NCI-H2107 (cell line): ENCODE measurements around the gene CELF5.

Experiments
- DNase-seq: peaks from one replicate; lab custom pipeline; 2025; lab: John Stamatoyannopoulos, UW

Gene CELF5

DNA sequence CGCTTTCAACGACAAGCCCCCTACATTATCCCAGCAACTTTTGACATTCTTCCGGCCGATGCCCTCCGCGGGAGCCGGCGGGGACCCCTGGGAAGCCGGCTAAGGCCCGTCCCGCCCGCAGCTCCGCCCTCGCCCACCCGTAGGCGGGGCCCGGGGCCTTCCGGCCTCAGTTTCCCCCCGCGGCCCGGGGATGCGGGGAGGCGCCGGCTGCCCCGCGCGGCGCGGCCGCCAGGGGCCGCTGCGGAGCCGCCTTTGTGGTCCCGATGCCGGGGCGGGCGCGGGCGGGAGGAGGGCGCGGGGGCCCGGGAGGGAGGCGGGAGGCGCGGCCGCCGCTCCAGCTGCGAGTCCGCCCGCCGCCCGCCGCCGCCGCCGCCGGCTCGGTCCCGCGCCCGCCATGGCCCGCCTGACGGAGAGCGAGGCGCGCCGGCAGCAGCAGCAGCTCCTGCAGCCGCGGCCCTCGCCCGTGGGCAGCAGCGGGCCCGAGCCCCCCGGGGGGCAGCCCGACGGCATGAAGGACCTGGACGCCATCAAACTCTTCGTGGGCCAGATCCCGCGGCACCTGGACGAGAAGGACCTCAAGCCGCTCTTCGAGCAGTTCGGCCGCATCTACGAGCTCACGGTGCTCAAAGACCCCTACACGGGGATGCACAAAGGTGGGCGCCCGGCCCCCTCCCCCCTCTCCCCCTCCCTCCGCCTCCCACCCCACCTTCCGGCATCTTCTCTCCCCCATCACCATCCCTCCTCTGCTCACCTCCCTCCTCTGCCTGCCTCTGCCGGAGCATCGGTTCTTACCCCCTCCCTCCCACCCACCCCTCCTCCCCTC is at the start of gene CELF5:
TSS of gene CELF5 (plus strand) at position 316 of the 823 bp plus-strand sequence. CDS start at position 395, 79 bp downstream.
- DNase-seq, result peak; percentile 24

DNA sequence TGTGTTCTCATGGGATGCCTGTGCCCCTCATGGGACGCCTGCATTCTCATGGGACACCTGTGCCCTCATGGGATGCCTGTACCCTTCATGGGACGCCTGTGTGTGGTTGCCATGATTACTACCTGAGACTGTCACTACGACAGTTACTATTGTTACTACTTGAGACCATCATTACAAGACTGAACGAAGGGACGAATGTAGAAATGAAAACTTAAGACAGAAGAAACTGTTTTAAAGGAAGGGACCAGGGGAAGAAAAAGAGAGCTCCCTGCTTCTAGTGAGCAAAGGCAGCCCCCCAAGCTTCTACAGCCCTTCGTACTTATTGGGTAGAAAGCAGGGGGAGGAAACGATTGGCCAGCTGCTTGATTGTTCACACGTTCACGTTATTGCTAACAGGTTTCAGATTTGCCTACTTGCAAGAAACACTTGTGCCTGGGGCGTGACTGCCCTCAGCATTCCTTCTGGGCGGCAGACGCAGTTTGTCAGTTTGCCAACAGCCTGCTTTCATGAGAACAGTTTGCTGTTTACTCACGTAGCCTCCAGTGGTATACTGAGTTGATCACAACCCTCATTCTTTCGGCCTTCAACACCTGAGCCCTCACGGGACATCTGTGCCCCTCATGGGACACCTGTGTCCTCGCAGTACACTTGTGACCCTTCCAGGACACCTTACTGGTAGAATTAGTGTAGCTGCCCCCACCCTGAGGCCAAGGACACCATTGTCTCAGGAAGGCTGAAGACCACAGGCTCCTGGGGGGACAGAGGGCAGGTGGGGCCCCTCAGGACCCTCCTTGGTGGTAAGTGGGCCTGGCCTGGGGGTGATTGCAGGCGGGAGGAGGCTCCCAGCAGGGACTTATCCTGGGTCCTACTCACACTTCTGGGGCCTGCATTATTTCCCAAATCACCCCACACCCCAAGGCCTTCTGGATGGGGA is 48.4 kb upstream of the CELF5 start:
- no peak for DNase-seq

DNA sequence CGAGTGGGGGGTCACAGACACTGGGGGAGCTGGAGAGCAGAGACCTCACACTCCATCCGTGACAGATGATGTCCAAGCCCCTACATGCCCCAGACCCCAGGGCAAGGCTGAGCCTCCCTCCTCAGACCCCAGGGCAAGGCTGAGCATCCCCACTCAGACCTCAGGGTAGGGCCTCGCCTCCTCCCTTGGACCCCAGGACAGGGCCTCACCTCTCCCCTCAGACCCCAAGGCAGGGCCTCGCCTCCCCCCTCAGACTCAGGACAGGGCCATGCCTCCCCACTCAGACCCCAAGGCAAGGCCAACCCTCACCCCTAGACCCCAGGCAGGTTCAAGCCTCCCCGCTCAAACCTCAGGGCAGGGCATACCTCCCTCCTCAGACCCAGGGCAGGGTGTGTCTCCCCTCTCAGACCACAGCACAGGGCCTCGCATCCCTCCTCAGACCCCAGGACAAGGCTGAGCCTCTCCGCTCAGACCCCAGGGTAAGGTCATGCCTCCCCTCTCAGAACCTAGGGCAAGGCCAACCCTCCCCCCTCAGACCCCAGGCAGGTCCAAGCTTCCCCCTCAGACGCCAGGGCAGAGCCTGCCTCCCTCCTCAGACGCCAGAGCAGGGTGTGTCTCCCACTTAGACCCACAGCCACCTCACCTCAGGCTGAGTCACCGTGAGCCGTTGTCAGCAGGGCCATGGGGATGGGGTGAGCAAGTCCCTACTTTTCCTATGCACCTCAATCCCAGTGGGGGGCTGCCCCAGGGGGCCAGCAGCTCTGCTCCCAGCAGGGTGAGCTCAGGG is 47.6 kb upstream of the CELF5 start:
- no peak for DNase-seq

DNA sequence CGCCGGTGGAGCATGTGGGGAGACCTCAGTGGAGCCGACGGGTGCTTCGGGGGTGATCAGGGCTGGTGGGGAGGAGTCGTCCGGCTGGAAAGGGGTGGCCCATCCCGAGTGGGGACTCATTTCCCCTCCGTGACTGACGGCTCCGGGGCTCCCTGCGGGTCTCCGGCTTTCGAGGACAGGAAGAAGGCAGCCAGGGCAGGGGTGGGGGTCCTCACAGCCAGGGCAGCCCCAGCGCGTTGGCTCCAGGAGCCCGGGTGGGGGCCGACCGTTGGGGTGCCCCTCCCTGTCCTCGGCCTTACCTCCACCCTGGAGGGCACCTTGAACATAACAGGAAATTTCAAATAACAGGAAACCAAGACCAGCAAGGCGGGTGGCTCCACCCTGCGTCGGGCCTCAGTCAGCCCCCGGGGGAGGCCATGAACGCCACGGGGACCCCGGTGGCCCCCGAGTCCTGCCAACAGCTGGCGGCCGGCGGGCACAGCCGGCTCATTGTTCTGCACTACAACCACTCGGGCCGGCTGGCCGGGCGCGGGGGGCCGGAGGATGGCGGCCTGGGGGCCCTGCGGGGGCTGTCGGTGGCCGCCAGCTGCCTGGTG is 46.0 kb upstream of the CELF5 start, which contains the start of gene S1PR4:
TSS of gene S1PR4 (plus strand) at position 393 of the 596 bp plus-strand sequence. CDS start at position 417, 24 bp downstream.
- no peak for DNase-seq

GRCh38 chr19:3178973-3179738 is 45.3 kb upstream of the CELF5 start:
- no peak for DNase-seq

- no peak for DNase-seq
These were observed 44.6 kb upstream of the CELF5 start for GRCh38 chr19:3179739-3180293.

- no peak for DNase-seq
These were observed 40.5 kb upstream of the CELF5 start for GRCh38 chr19:3183721-3184641.

- DNase-seq, result no peak
These were observed 39.5 kb upstream of the CELF5 start for GRCh38 chr19:3184847-3185460.

DNA sequence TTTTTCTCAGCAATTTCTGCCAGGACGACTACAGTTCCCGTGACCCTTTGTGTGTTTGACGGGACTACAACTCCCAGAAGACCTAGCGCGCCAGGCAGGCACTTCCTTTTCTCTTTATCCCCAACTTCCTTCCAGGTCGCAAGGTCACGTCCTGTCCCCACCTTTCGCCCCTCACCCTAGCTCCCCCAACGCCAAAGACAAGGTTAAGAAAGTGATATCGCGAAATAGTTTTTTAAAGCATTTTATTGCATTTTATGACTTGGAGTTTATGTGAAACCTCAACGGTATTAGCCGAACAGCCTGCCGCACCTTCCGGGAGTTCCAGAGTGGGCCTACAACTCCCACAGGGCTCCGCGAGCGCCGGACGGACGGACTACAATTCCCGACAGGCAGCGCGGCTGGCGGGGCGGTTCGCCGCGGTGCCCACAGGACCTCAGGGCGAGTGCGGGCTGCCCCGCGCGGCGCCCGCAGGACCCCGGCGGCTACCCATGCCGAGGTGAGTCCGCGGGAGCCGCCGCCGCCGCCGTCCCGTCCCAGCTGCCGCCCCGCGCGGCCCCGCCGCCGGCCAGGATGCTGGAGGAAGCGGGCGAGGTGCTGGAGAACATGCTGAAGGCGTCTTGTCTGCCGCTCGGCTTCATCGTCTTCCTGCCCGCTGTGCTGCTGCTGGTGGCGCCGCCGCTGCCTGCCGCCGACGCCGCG is 38.9 kb upstream of the CELF5 start, which contains the start of gene NCLN:
TSS of gene NCLN (plus strand) at position 470 of the 699 bp plus-strand sequence. CDS start at position 571, 101 bp downstream.
- peak; percentile 87 for DNase-seq

DNA sequence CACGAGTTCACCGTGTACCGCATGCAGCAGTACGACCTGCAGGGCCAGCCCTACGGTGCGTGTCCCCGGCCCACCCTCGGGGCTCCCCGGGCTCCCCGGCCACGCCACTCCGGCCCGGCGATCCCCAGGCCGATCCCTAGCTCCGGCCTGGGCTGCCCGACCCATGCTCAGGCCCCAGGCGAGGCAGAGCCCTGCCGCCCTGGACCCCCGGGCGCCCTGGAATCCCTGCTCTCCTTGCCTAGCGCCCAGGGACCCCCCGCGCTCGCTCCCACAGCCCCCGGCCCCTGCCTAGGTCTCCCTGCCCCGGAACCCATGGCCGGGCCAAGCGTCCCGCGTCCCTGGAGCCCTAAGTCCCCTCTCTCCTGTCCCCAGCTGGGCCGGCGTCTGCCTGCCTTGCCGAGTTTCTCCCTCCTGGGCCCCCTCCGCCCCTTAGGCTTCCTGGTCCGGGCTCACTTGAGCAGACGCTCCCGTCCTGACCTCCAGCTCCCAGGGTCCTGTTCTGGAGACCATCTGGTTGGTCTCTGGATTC is 38.2 kb upstream of the CELF5 start:
- no peak for DNase-seq

- no peak for DNase-seq
These were observed 37.4 kb upstream of the CELF5 start for GRCh38 chr19:3186891-3187661.

- no peak for DNase-seq
These were observed 36.6 kb upstream of the CELF5 start for GRCh38 chr19:3187662-3188511.

GRCh38 chr19:3188627-3189596 is 35.5 kb upstream of the CELF5 start:
- DNase-seq, result no peak

DNA sequence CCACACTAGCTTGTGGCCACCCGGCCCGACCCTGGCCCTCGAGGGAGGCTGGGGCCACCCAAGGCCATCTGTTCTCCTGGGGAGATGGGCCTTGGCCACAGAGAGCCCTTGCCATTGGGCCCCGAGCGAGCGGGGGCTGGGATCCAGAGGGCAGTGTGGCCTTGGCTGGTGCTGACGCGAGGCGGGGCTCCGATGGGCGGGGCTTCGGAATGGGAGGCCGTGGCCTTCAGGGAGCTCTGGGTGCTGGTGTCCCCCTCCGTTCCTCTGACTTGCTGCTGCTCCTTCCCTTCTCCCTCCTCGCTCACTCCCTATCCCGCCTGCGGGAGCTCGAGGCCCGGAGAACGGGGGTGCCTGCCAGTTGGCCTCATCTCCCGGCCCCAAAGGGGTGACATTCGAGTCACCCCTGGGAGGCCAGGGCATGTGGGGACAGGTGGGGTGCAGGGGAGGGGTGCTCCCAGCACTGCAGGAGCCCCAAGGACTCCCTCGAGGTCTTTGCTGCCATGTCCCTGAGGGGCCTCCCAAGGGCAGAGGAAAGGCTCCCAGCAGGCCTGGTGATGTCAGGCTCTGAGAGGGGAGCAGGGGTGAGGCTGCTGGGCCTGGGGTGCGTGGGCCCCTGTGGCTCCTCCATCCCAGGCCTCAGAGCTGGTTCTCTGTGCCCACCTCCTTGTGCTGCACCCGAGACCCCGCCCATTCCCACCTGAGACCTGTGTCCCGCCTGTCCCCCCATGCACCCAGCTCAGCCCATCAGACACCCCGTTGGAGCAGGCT is 34.6 kb upstream of the CELF5 start:
- DNase-seq, result no peak
